ENCODE measurements around the gene ABTB1.

The ABTB1 gene

DNA sequence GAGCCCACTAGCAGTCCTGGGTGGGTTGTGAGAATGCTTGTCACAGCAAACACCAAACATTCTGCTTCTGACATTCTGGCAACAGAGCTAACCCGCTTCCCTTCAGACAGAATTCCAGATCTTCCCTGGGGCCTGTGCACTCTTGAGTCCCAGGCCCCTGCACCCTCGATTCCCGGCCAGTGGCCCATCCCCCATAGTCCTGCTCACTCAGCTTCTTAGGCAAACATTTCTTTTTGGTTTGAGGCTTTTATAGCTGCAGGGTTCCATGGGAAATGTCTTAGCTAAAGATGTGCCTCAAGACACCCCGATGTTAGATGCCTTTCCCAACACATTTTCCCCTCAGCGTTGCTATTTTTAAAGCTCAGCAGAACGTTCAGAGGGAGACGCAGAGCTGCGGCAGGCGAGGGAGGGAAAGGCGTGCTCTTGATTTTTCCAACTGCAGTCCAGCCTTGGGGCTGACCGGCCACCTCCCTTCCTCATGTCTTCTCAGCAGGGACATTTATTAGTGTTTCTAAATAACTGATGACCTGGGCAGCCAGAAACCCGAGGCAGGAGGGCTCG lies 35.2 kb downstream of the ABTB1 start:
- DNase-seq: no peak

DNA sequence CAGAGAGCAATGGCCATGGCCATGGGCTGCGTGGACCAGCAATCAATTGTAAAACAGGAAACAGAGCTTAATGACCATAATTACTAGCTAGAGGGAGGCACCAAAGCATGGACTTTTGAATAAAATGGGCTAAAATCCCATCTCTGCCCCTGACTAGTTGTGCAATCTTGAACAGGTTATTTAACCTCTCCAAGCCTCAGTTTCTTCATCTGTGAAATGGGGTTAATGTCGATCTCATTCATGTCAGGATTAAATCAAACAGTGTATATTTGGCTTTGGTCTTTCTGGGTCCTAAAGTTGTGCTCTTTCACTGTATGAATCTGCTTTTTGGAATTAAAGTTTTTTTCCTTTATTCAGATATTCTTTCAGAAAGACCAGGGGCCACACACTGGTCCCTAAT lies 36.1 kb downstream of the ABTB1 start:
- no peak for DNase-seq

DNA sequence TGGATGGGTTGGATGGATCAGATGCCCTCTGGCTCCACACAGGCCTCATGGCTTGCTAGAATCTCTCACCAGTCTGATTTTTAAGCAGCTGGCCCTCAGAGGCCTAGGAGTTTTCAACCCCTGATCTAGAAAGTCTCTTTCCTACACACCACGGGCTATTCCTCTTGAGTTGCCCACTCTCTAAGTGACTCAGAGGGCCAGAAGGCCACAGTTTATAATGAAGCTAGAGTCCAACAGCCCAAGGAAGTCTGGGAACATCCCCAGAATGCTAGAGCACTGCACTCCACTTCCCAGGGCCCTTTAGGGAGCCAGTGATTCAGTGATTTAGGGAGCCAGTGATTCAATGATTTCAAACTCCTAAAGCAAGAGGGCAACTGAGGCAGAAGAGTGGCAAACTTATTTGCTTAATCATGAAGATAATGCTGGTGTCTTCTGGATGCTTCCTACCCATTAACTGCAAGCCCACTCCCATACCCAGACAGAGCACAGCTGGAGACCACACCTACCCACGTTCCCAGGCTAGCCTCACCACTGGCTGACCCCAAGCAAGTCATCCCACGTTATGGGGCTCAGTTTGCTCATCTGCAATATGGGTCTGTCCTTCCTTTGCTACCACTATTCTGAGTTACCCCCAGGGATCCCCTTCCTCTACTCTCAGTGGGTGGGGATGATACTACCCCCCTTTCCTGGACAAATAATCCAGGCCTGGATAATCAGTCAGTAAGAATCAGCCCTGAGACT lies 36.7 kb downstream of the ABTB1 start:
- no peak for DNase-seq

DNA sequence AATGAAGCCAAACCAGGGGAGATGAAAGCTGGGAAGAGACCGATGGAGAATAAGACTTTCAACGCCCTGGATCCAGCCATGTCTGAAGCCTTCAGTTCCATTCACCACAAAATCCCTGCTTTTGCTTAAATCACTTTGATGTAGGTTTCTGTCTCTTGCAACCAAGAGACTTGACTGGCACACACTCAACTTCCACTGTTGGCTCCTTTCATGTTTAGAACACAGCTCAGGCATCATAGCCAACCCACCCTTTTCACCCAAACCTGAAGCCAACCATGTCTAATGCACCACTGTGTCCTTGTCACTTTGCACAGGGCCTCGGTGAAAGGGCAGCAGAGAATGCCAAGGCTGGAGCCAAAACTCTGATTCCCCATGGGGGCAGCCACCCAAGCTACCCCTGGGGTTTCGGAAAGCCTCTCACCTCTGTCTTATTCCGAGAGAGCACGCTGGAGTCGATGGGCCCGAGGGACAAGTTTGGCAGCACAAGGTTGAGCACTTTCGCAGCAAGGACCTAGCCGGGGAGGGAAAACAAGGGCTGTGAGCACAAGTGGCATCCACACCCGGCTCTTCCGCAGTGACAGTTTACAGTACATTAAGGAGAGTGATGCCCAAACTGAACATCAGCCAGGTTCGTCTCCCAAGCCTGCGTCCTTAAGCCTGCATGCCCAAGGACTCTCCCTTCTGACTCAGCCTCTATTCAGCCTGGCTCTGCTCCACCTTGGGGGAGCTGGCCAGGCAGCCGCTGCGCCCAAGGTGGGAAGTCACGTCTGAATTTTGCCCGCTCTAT lies 37.6 kb downstream of the ABTB1 start:
- no peak for DNase-seq

DNA sequence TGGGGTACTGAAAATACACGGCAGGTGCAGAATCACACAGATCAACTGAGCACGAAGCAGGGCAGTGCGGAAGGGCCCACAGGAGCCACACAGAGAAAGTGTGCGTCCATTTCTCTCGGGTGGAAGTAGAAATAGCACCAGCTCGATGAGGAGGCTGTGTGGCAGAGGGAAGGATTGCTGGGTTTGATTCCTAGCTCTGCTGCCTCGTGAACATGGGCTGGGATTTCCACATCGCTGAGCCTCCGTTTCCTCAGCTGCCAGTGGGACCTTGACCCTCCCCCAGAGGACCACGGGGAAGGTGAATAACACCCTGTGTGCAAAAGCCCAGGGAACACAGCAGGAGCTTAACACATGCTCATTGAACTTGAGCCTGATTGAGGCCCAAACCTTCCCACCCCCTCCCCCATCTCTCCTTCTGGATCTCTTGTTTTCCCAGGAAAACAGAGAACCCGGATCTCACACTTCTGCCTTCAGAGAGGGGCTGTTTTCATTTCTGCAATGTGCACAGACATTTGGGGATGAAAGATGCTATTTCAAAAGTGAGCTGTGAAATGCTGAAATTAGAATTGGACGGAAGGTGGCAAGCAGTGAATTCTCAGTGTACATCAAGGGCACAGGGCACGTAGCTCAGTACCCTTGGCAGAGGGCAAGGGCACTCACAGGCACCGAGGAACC lies 38.4 kb downstream of the ABTB1 start:
- no peak for DNase-seq

DNA sequence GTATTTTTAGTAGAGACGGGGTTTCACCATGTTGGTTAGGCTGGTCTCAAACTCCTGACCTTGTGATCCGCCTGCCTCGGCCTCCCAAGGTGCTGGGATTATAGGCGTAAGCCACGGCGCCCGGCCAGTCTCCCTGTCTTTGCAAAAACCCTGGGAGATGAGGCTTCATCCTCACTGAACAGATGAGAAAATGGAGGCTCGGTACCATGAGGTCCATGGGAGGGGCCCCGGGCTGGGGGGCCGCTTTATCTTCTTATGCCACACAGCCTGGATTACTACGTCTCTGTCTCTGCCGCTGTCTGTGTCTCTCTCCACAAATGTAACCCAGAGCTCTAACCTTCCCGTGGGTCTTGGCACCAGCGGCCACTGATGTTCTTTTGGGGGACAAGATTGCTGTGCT lies 39.1 kb downstream of the ABTB1 start:
- no peak for DNase-seq

DNA sequence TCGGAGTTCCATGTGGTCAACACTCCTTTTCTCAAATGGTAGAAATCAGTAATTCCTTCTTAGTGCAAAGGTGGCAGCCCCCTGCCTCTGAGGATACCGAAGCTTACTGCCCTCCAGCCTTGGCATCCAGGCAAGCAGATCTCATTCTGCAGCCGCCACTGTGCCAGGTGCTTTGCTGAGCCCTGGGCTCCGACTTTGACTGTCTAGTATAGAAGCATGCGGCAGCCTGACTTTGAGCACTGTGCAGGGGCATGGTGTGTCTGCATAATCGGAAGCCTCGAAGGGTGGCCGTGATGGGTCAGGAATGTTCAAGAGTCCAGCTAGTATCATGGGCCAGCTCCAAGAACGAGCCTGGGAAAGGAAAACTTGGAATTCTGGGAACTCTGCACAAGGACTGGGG lies 39.7 kb downstream of the ABTB1 start:
- no peak for DNase-seq

DNA sequence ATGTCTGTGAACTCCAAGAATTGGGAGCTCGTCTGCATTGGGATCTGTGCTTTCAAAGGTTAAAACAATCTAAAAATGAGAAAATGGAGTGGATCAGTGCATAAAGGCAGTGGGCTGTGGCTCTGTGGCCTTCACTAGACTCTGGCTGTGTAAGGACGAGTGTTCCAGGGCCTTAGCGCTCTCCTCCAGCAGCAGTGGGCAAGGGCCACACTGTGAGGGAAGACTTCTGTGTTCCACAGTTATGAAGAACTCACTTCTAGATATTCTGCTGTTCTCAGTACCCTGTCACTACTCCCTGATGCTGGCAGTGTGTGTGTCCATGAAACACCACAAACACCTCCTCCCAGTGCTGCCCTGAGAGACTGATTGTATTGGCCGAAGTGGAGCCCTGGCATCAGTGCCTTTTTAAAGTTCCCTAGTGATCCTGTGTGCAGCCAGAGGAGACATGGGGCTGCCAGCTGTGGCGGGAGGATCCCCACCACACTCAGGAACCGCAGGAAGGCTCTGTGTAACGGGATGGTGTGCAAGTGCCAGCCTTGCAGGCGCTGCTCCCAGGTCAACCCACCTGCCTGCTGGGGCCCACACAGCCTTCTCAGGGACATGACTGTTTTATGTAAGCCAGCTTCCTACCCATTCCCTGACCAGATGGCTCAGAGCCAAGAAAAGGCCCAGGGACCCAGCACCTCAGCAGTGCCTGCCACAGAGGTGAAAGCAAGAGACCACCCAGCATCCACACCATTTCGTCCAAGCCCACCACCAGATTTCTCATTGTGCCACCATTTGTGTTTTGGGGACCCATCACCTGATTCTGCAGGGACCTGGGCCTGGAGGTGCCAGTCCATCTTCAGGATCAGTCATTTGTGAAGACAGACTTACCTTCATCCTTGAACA lies 40.4 kb downstream of the ABTB1 start:
- no peak for DNase-seq

DNA sequence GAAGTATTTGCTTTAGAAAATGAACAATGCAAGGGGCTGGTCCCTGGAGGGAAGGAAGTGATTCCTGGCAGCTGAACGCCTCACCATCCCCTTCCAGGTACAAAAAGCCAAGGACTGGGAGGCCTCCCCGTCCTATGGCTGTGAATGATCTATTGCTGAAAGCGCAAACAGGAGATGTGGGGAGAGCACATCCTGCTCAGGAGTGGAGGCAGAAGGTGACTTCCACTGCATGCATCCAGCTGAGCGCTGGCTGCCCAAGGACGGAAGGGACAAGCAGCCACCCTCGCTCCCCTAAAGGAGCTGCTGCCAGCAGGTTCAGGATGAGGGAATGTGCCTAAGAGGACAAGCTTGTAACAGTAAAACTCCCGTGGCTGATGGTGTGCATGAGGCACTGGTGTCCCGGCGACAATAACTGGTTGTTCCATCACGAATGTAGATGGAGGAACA lies 41.4 kb downstream of the ABTB1 start:
- DNase-seq: no peak

DNA sequence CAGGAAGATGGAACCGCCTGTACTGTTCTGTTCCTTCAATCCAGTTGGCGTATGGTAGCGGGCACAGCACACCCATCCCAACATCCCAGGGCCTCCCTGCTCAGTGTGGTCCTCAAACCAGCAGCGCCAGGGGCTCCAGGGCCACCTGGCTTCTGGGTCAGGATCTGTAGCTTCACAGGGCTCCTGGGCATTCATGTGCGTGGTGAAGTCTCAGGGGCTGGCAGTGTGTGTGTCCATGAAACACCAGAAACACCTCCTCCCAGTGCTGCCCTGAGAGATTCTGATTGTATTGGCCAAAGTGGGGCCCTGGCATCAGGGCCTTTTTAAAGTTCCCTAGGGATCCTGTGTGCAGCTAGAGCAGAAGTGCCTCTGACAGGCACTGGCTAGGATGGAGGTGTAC lies 42.1 kb downstream of the ABTB1 start:
- DNase-seq: no peak

DNA sequence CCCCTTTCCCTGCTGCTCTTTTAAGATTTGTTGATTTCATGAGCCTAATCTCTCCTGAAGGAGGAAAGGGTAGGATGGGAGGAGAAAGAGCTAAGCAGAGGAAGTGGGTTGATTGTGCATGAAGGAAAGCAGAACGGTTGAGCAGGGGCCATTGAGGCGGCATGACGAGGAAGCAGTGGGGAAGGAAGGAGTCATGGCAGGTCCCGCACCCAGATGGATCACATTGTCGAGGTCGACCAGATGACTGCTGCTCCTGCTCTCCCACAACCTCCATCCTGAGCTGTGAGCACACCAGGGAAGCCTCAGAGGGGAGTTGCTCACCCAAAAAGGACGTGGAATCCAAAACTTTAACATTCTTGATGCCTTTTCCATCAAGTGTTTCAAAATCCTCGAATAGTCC lies 42.8 kb downstream of the ABTB1 start:
- DNase-seq: no peak

DNA sequence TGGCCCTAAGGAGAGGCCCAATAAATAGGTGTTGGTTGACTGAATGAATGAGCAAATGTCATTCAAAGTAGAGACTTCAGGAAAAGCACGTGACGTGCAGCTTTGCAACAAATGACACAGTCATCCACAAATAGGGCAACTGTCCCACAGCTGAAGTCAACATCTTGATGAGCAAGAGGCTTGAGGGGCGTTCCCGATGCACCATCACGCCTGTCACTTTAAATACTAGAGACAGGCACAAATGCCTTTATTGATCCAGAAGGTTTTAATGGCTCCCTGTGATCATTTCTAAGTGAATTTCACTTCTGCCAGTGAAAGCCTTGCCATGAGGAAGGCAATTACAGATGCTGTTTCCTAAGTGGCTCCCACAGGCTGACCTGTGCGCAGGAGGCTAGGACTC lies 43.6 kb downstream of the ABTB1 start:
- DNase-seq: no peak

DNA sequence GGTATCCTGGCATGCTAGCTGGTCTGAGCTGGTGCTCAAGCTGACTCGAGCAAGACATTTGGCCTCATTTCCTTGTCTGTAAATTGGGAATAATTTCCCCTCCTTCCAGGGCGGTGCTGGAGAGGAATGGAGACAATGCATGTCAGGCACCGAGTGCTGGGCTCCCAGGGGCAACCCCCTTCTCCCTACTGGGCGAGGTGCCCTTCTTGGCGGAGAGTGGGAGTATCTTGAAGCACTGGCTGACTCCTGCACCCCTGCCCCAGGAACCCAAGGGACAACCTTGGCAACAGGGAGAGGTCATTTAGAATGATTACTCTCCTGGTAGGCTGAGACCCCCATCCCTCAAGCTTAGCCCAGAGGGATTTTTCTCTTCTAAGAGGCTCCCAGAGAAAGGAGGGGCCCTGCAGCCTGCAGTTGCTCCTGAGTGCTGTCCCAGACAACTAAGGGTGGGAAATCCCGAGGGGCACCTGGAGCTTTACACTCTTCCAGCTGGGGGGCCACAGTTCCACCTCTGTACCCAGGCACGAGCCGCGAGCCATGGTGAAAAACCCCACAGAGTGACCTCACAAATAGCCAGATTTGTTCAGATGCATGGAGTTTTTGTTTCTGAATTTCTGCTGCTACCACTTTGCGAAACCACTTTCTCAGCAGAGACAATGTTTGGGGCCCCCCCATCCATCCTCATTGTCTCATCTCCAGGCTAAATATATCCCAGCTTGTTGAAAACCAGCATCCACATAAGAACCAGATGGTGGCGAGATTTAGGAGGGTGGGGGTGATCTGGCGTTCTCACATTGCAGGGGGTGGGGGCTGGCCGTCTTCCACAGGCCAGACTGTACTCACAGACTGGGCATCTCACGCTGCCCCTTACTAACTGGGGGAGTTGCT lies 44.8 kb downstream of the ABTB1 start:
- no peak for DNase-seq

DNA sequence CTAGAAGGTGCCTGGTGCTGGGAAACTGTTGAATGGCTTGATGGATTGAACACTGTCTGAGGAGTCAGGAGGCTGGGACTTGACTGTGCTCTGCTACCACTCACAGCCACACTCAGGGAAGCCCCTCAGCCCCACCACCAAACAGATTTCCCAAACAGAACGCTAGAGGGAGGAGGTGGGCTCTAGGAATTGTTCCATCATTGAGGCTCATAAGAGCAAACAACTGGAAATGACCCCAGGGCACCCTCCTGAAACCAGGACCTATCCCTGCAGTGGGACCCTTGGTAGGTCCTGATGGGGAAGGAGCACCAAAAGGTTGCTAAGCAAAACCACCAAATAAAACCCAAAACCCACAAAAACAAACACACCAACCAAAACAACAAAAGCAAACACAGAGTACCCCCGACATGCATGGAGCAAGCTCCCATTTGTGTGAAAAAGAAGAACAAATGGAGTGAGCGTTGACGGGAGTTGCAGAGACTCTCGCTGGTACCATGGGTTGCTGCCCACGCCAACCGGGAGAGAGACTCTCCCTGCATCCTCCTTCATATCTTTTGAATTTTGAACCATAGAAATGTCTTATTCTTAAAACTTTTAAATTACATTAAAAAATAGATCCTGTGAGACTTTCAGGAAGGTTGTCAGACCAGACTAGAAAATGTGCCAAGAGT lies 45.6 kb downstream of the ABTB1 start:
- DNase-seq: no peak

DNA sequence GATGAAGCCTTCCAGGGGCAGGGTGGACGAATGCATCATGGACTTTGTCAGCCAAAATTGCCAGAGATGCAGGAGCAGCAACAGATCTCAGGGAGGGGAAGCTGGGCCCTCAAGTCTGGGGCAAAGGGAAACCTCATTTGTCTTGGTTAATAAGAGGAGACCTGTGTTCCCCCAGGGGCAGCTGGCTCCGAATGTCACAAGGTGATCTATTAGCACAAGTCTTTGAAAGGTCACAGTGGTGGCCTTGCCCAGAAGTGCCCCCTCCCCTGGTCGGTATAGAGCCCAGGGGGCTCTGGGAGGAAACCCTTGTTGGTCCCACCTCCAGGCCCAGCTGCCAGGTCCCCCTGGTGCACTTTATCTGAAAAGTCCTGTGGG lies 46.2 kb downstream of the ABTB1 start:
- no peak for DNase-seq

DNA sequence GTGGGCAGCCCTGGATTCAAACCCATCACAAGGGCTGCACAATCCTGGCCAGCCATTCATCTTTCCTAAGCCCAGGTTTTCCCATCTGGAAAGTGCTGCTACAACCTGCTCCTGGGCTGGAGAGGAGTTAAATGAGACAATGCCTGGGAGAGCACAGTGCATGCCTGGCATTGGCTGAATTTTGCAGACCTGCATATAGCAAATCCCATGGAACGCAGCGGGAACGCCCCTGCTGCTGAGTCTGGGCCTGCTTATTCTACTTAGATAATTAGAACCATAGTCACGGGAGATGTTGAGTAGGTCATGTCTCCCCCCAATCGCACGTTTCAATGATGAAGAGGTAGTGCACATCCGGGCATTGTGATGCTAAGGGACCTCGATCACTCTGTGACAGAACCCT lies 46.6 kb downstream of the ABTB1 start:
- DNase-seq: no peak

DNA sequence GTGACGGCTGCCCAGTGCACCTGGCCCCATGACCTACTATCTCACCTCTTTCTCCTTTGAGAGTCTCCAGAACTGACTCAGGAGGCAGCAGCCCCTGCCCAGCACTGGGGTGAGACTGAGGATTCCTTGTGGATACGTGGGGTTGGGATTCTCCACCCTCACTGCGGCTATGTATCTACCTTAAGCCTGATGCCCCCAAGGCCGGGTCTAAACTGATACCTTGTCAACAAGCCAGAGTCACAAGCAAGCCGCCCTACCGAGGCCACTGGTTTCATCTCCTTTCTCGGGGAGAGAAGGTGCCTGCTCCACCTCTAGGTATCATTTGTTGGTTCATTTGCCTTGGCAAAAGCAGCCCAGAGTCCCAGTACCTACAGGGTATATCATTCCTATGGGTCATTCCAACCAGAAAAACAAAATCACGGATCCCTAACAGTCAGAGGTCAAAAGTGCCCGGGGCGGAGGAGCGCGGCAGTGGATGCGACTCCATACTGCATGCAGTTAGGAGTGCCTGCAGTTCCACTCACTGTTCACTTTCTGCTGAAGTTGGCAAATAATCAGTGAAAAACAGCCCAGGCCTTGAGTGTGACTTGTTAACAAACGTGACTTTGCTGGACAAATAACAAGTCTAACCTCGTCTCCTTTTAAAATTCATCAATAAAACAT lies 47.5 kb downstream of the ABTB1 start:
- DNase-seq: no peak

DNA sequence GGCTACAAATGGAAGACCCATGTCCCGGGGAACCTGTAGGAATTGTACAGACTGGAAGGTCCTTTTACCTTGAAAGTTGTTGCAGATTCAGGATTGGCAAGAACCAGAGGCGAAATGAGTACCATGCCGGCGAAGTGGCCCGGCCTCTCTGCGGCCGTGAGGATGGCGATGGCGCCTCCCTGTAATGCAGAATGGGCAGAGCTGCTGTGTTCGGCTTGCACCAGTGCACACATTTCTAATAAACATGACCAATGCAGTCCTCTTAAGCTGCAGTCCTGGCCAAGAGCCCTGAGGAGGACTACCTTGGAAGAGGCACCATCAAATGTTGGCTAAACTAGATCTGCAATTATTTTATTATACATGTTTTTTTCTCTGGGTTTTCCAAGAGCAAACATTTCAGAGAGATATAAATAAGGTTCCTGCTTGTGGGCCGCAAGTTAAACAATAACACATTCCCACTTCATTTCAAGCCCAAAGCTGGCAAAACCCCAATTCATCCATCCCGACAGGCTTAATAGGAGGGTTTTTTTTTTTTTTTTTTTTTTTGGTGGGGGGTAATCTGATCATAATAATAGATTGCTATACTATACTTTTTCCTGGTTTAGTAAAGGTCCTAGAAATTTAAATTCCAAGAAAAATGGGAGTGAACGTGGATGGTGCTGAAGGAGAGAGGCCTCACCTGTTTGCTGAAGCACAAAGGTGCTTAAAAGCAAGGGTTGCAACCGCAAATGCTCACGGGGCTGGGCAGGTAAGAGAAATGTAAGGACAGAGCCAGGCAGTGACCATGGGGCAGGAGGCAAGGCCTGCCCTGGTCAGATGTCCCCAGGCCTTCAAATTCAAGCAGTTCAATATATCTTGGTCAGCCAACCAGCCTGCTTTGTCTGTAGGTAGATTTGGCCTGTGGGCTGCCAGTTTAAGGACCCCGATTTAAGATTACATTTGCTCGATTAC lies 48.5 kb downstream of the ABTB1 start:
- DNase-seq: no peak

DNA sequence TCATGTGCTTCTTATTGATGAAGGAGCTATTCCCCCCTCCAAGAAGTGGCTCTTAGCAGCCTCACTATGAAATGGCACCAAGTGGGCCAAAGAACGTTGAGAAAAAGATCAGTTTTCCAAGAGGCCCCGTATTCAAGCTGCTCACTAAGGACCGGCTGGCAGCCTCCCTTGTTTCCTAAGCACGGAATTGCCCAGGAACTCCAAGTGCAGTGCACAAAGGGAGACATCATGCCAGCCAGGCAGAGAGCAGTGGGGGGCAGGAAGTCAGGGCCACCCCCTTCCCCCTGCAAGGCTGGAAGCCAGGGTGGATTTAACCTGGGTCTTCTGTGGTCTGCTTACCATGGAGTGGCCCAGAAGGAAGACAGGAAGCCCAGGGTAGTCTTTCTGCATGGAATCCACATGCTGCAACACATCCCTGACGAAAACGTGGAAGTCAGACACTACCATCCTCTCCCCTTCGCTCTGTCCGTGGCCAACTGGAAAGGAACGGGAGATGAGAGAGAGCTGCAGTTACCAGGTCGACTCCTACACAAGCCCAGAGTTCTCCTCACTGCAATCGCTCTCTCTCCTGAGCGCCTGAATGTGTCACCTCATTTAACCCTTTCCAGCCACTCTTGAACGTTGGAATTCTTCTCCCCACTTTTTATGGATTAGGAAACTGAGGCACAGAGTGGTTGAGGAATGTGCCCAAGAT lies 49.5 kb downstream of the ABTB1 start:
- no peak for DNase-seq

Data from AML-193 (cell line).